ENCODE data around the gene GAS7. TPM values are rescaled to one million over a fixed set of nuclear protein-coding genes. Genes with fewer than 3 reads are reported as not detected.
"Not testable (repeated sequence)": the region's sequence is repeated elsewhere in the genome, so short reads cannot be mapped to it uniquely, and the experiment has no call there.

Gene GAS7
- total RNA-seq, 1 experiment from 2014 or later = 4.1 TPM

DNA sequence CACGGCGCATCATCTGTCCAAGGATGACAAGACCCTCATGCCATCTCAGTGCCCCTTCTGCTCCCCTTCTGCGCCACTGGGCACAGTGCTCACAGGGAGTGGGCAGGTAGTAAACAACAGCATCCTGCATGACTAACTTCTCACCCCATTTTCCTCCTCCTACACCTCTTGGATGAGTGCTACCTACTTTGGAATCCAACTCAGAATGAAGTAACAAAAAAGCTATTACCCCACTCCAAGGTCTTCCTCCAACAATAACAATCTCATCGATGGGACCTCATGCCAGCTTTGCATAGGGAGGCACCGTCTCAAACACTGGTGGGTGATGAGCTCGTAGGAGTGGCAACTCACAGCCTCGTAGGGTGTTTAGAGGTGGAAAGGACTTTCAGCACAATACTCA is 194.7 kb downstream of the GAS7 start (continued):
- TF ChIP-seq, protein P1, sequence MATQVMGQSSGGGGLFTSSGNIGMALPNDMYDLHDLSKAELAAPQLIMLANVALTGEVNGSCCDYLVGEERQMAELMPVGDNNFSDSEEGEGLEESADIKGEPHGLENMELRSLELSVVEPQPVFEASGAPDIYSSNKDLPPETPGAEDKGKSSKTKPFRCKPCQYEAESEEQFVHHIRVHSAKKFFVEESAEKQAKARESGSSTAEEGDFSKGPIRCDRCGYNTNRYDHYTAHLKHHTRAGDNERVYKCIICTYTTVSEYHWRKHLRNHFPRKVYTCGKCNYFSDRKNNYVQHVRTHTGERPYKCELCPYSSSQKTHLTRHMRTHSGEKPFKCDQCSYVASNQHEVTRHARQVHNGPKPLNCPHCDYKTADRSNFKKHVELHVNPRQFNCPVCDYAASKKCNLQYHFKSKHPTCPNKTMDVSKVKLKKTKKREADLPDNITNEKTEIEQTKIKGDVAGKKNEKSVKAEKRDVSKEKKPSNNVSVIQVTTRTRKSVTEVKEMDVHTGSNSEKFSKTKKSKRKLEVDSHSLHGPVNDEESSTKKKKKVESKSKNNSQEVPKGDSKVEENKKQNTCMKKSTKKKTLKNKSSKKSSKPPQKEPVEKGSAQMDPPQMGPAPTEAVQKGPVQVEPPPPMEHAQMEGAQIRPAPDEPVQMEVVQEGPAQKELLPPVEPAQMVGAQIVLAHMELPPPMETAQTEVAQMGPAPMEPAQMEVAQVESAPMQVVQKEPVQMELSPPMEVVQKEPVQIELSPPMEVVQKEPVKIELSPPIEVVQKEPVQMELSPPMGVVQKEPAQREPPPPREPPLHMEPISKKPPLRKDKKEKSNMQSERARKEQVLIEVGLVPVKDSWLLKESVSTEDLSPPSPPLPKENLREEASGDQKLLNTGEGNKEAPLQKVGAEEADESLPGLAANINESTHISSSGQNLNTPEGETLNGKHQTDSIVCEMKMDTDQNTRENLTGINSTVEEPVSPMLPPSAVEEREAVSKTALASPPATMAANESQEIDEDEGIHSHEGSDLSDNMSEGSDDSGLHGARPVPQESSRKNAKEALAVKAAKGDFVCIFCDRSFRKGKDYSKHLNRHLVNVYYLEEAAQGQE (IDR thresholded peaks at IDR 0.05; ENCODE audit: low read depth) = no peak
- TF ChIP-seq, protein P2, sequence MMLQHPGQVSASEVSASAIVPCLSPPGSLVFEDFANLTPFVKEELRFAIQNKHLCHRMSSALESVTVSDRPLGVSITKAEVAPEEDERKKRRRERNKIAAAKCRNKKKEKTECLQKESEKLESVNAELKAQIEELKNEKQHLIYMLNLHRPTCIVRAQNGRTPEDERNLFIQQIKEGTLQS (IDR thresholded peaks at IDR 0.05) = no peak
- TF ChIP-seq EZH2phosphoT487 (IDR thresholded peaks at IDR 0.05; ENCODE audit: borderline replicate concordance) (no peak), CEBPB (IDR thresholded peaks at IDR 0.05; ENCODE audit: low read depth) (no peak), CBX3 (IDR thresholded peaks at IDR 0.05; ENCODE audit: low read depth) (no peak), ZFX (IDR thresholded peaks at IDR 0.05) (no peak), POLR2AphosphoS5 (IDR thresholded peaks at IDR 0.05; ENCODE audit: low read depth, low read length) (no peak), RAD21 (IDR thresholded peaks at IDR 0.05; ENCODE audit: low read depth) (no peak)
- TF ChIP-seq, protein P3, sequence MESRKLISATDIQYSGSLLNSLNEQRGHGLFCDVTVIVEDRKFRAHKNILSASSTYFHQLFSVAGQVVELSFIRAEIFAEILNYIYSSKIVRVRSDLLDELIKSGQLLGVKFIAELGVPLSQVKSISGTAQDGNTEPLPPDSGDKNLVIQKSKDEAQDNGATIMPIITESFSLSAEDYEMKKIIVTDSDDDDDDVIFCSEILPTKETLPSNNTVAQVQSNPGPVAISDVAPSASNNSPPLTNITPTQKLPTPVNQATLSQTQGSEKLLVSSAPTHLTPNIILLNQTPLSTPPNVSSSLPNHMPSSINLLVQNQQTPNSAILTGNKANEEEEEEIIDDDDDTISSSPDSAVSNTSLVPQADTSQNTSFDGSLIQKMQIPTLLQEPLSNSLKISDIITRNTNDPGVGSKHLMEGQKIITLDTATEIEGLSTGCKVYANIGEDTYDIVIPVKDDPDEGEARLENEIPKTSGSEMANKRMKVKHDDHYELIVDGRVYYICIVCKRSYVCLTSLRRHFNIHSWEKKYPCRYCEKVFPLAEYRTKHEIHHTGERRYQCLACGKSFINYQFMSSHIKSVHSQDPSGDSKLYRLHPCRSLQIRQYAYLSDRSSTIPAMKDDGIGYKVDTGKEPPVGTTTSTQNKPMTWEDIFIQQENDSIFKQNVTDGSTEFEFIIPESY (IDR thresholded peaks at IDR 0.05; ENCODE audit: extremely low read depth, insufficient replicate concordance, low read length) = no peak

DNA sequence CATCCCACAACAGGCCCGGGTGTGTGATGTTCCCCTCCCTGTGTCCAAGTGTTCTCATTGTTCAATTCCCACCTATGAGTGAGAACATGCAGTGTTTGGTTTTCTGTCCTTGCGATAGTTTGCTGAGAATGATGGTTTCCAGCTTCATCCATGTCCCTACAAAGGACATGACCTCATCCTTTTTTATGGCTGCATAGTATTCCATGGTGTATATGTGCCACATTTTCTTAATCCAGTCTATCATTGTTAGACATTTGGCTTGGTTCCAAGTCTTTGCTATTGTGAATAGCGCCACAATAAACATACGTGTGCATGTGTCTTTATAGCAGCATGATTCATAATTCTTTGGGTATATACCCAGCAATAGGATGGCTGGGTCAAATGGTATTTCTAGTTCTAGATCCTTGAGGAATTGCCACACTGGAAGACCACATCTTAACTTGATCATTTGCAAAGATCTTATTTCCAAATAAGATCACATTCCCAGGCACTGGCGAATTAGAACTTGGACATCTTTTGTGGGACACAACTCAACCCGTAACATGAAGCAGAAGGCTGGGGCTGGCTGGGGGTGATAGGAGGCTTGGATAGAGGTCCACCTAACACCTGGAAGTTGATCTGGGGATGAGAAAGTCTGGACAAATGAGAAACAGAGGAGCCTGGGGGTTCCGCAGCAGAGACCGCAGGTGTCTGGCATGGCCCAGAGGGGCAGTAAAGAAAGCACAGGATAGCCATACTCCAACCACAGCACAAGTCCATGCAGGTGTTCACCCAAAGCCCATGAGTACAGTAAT is 195.6 kb downstream of the GAS7 start:
- H3K36me3 ChIP-seq (ENCODE audit: control insufficient read depth in 1 of 2, insufficient read depth in 2 of 2, low read length in 2 of 2); ATAC-seq; DNase-seq (ENCODE audit: low read depth, low spot score); H3K9me2 ChIP-seq (ENCODE audit: insufficient read depth); H3K9ac ChIP-seq (ENCODE audit: low read length); H4K20me1 ChIP-seq (ENCODE audit: insufficient read depth); CTCF ChIA-PET; RAD21 ChIA-PET (ENCODE audit: low non-redundant PET in 1 of 2, low total read pairs in 2 of 2, uncharacterized antibody in 2 of 2, unreplicated experiment in 2 of 2); POLR2A ChIA-PET; H3K9me3 ChIP-seq (ENCODE audit: control insufficient read depth in 1 of 2, insufficient read depth in 1 of 2, low read depth in 1 of 2, low read length in 2 of 2); H3K79me2 ChIP-seq (ENCODE audit: insufficient read depth, low read length); BruUV-seq (replicated peaks); H3K4me2 ChIP-seq (ENCODE audit: low read length); H3K27ac ChIP-seq (ENCODE audit: low read depth, low read length); H3K4me1 ChIP-seq (ENCODE audit: control insufficient read depth in 1 of 2, insufficient read depth in 2 of 2, low read length in 2 of 2); H3K4me3 ChIP-seq (replicated peaks in 1 of 2; ENCODE audit: low read depth in 1 of 2, low read length in 2 of 2); H2AFZ ChIP-seq (ENCODE audit: low read depth, low read length, poor library complexity, severe bottlenecking); intact Hi-C loops (cut with micrococcal nuclease): not testable (repeated sequence)
- H3K27me3 ChIP-seq (ENCODE audit: insufficient read depth, low read length) = peaks cover 24% of the 10 kb centered on the region

All from HCT116 (cell line).